Measurements from ENCODE around the gene SMPDL3A.

Gene SMPDL3A

DNA sequence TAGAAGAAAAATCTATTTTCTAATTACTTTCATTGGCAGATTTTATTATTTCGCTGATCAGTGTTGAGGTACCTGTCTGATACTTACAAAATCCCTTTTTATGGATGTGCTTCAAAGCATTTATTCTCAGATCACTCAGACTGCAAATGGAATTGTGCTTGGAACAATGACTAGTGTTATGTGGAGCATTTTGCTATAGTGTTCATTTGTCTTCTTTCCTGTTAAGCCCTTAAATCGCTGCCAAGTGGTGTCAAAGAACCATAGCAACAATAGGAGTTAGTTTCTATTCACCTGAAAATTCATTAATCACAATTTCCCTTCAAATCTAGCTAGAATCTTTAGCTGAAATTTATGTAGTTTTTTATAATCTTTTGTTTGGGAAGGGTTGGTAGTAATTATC lies 29.8 kb downstream of the SMPDL3A start:
- TF ChIP-seq JUND (IDR thresholded peaks at IDR 0.05; ENCODE audit: low read depth): no peak
- no peak for DNase-seq (ENCODE audit: low read depth in 1 of 2, low spot score in 1 of 2)
- in situ Hi-C loops (cut with HindIII; ENCODE audit: low pct_unique_long_range_greater_than_20kb, low sequenced_read_pairs): no loop called here

DNA sequence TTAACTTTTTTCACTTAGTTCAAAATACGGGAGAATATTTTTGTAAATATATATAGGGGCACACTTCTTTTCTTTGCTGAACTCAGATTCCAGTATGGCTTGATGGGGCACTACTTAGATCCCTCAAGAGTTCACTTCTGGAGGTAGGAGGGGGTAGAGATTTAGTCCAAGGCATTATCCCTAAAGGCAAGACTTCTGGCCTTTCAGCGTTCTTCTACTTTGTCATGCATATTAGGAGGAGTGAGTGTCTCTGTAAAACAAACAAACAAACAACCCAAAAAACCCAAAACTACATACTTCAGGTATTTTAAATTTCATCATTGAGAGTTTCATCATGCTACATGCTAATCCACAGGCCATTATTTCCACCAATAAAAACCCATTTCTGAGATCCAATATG lies 32.0 kb downstream of the SMPDL3A start:
- DNase-seq (ENCODE audit: low read depth in 1 of 2, low spot score in 1 of 2): no peak
- no peak for TF ChIP-seq JUND (IDR thresholded peaks at IDR 0.05; ENCODE audit: low read depth)
- in situ Hi-C loops (cut with HindIII; ENCODE audit: low pct_unique_long_range_greater_than_20kb, low sequenced_read_pairs): no loop called here

DNA sequence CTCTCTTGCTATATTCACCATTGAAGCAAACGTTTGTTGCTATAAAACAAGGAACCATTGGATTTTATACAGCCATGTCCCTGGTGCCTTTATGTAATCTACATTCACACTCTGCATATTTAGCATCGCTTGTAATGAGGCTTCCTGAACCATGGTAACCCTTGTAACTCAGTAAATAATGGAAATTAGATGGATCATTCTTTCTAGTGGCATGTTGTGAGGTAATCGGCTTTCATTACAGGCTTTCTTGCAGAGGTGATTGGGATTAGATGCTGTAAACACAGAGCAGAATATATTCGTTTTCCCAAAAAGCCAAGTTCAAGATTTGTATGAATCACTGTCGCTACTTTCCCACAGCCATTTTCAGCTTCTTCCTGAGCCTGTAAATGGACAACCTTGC lies 36.1 kb downstream of the SMPDL3A start:
- in situ Hi-C loops (cut with HindIII; ENCODE audit: low pct_unique_long_range_greater_than_20kb, low sequenced_read_pairs): no loop called here
- TF ChIP-seq JUND (IDR thresholded peaks at IDR 0.05; ENCODE audit: low read depth): no peak
- no peak for DNase-seq (ENCODE audit: low read depth in 1 of 2, low spot score in 1 of 2)

DNA sequence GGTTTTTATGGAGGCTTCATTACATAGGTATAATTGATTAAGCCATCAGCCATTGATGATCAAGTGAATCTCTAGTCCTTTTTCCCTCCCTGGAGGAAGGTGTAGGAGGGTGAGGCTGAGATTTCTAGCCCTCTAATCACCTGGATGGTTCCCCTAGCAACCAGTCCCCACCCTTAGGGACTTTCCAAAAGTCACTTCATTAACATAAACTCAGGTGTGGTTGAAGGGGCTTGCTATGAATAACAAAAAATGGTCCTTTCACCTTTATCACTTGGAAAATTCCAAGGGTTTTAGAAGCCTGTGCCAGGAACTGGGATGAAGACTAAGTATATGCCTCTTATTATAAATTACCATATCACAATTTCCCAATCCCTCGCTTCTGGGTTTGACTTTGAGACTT lies 40.4 kb downstream of the SMPDL3A start:
- no peak for TF ChIP-seq JUND (IDR thresholded peaks at IDR 0.05; ENCODE audit: low read depth)
- DNase-seq (ENCODE audit: low read depth in 1 of 2, low spot score in 1 of 2): no peak
- in situ Hi-C loops (cut with HindIII; ENCODE audit: low pct_unique_long_range_greater_than_20kb, low sequenced_read_pairs): no loop called here

DNA sequence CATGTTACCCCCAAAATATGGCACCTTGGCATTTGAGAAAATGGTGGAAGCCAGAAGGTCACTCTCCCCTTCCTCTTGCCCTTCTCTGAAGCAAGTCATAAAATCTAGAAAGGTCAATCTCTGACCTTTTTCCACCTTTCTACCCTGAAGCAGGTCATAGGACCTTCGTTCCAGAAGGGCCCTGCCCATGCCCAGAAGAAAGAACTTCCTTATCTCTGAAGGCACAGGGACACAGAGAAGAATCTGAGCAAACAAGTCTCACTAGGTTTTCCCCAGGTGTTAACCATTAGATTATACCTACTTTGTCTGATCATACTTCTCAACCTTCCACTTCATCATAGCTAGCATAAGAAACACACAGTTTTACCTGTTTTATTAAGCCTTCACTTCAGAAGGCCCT lies 42.5 kb downstream of the SMPDL3A start:
- no peak for DNase-seq (ENCODE audit: low read depth in 1 of 2, low spot score in 1 of 2)
- in situ Hi-C loops (cut with HindIII; ENCODE audit: low pct_unique_long_range_greater_than_20kb, low sequenced_read_pairs): no loop called here
- TF ChIP-seq JUND (IDR thresholded peaks at IDR 0.05; ENCODE audit: low read depth): no peak

DNA sequence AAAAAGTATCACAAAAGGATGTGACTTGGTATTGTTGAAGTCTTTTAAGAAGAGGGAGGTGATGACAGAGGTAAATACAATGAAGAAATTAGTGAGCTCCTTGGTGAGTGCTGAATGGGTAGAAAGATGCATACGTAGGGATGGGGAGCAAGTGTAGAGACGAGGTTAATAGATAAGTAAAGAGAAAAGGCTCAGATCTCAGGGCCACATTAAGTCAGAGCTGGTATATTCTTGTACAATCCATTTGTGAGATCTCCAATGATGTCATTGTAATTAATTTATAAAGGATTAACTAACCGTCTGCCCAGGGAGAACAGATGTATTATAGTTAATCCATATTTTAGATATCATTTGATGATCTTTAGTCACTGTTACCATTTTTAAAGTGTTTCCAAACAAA lies 43.4 kb downstream of the SMPDL3A start:
- no peak for TF ChIP-seq JUND (IDR thresholded peaks at IDR 0.05; ENCODE audit: low read depth)
- DNase-seq (ENCODE audit: low read depth in 1 of 2, low spot score in 1 of 2): no peak
- in situ Hi-C loops (cut with HindIII; ENCODE audit: low pct_unique_long_range_greater_than_20kb, low sequenced_read_pairs): no loop called here

- in situ Hi-C loops (cut with HindIII; ENCODE audit: low pct_unique_long_range_greater_than_20kb, low sequenced_read_pairs): no loop called here
- DNase-seq (ENCODE audit: low read depth in 1 of 2, low spot score in 1 of 2): no peak
- no peak for TF ChIP-seq JUND (IDR thresholded peaks at IDR 0.05; ENCODE audit: low read depth)
Observed at GRCh38 chr6:122833021-122833491, 44.0 kb downstream of the SMPDL3A start.

GRCh38 chr6:122838060-122838780 lies 49.2 kb downstream of the SMPDL3A start:
- TF ChIP-seq JUND (IDR thresholded peaks at IDR 0.05; ENCODE audit: low read depth): no peak
- peak in 1 of 2 experiments; percentile 21 for DNase-seq (ENCODE audit: low read depth in 1 of 2, low spot score in 1 of 2)
- in situ Hi-C loops (cut with HindIII; ENCODE audit: low pct_unique_long_range_greater_than_20kb, low sequenced_read_pairs): no loop called here

DNA sequence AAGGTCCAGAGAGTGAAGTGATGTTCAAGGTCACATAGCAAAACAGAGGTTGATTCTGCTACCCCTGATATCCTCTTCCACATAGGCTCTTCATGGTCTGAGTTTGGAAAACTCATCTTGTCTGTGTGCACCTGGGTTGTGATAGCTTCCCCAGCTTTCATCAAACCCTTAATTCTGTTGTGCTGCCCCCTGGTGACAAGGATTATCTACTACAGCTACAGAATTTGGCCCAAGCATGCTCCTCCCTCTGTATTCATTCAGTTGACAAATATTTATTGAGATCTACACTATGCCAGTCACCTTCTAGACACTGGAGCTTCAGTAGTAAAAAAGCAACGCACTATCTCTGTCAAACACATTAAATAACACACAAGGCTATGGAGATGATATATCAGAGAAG lies 50.4 kb downstream of the SMPDL3A start:
- in situ Hi-C loops (cut with HindIII; ENCODE audit: low pct_unique_long_range_greater_than_20kb, low sequenced_read_pairs): no loop called here
- DNase-seq (ENCODE audit: low read depth in 1 of 2, low spot score in 1 of 2): peak; percentile 59 to 70
- no peak for TF ChIP-seq JUND (IDR thresholded peaks at IDR 0.05; ENCODE audit: low read depth)

GRCh38 chr6:122839906-122840305 lies 50.8 kb downstream of the SMPDL3A start:
- in situ Hi-C loops (cut with HindIII; ENCODE audit: low pct_unique_long_range_greater_than_20kb, low sequenced_read_pairs): no loop called here
- no peak for DNase-seq (ENCODE audit: low read depth in 1 of 2, low spot score in 1 of 2)
- no peak for TF ChIP-seq JUND (IDR thresholded peaks at IDR 0.05; ENCODE audit: low read depth)

GRCh38 chr6:122845464-122845863 lies 56.4 kb downstream of the SMPDL3A start:
- DNase-seq (ENCODE audit: low read depth in 1 of 2, low spot score in 1 of 2): no peak
- no peak for TF ChIP-seq JUND (IDR thresholded peaks at IDR 0.05; ENCODE audit: low read depth)
- in situ Hi-C loops (cut with HindIII; ENCODE audit: low pct_unique_long_range_greater_than_20kb, low sequenced_read_pairs): no loop called here

GRCh38 chr6:122845916-122846612 lies 57.0 kb downstream of the SMPDL3A start:
- in situ Hi-C loops (cut with HindIII; ENCODE audit: low pct_unique_long_range_greater_than_20kb, low sequenced_read_pairs): no loop called here
- DNase-seq (ENCODE audit: low read depth in 1 of 2, low spot score in 1 of 2): no peak
- TF ChIP-seq JUND (IDR thresholded peaks at IDR 0.05; ENCODE audit: low read depth): no peak

GRCh38 chr6:122853259-122853995 lies 64.4 kb downstream of the SMPDL3A start:
- TF ChIP-seq JUND (IDR thresholded peaks at IDR 0.05; ENCODE audit: low read depth): no peak
- in situ Hi-C loops (cut with HindIII; ENCODE audit: low pct_unique_long_range_greater_than_20kb, low sequenced_read_pairs): no loop called here
- DNase-seq (ENCODE audit: low read depth in 1 of 2, low spot score in 1 of 2): no peak
